Measurements from ENCODE around the gene F2RL3. TPM values are rescaled to one million over a fixed set of nuclear protein-coding genes. Genes with fewer than 3 reads are reported as not detected.

F2RL3 gene
- polyA plus RNA-seq, 1 experiment: not detected

- Histone ChIP-seq H3K36me3 (ENCODE audit: control insufficient read depth, insufficient read depth, low read length) (no peaks in the 10 kb centered on the region), H3K27me3 (ENCODE audit: control insufficient read depth, insufficient read depth, low read length) (0 out of 2 replicates have a peak, but pooled peaks cover 2% of the 10 kb centered on the region), H3K4me3 (ENCODE audit: low read depth, low read length) (peak overlapping the region; percentile 67)
- no peak for DNase-seq (ENCODE audit: low read depth)
- POLR2A ChIA-PET: no interaction called here
- CTCF ChIA-PET: interaction anchor here (1.6 kb wide), 1 partner anchor 155 kb away, joined by 3 read pairs; no protein-coding TSS in a partner anchor
- no peak for TF ChIP-seq CTCF (IDR thresholded peaks at IDR 0.05; ENCODE audit: insufficient read depth, low read depth, low read length)
Observed at GRCh38 chr19:16897856-16898161, 9.0 kb downstream of the F2RL3 start.

- Histone ChIP-seq H3K36me3 (ENCODE audit: control insufficient read depth, insufficient read depth, low read length) (no peaks in the 10 kb centered on the region), H3K4me3 (ENCODE audit: low read depth, low read length) (no peak overlapping the region), H3K27me3 (ENCODE audit: control insufficient read depth, insufficient read depth, low read length) (0 out of 2 replicates have a peak, but pooled peaks cover 2% of the 10 kb centered on the region)
- DNase-seq (ENCODE audit: low read depth): no peak
- ChIA-PET CTCF (interaction anchor here (1.6 to 1.8 kb wide), 2 partner anchors 126 to 154 kb away, joined by 3 to 11 read pairs; no protein-coding TSS in a partner anchor), POLR2A (no interaction called here)
- TF ChIP-seq CTCF (IDR thresholded peaks at IDR 0.05; ENCODE audit: insufficient read depth, low read depth, low read length): no peak
Observed at GRCh38 chr19:16898361-16899015, 9.7 kb downstream of the F2RL3 start.

- DNase-seq (ENCODE audit: low read depth): no peak
- Histone ChIP-seq H3K4me3 (ENCODE audit: low read depth, low read length) (no peak overlapping the region), H3K36me3 (ENCODE audit: control insufficient read depth, insufficient read depth, low read length) (no peaks in the 10 kb centered on the region), H3K27me3 (ENCODE audit: control insufficient read depth, insufficient read depth, low read length) (no peaks in the 10 kb centered on the region)
- ChIA-PET CTCF (interaction anchor here (1.5 to 1.8 kb wide), 2 partner anchors 12 to 127 kb away, joined by 3 to 11 read pairs; no protein-coding TSS in a partner anchor), POLR2A (no interaction called here)
- peak; percentile 51 for TF ChIP-seq CTCF (IDR thresholded peaks at IDR 0.05; ENCODE audit: insufficient read depth, low read depth, low read length)
Observed at GRCh38 chr19:16899566-16900075, 10.8 kb downstream of the F2RL3 start.

- POLR2A ChIA-PET: no interaction called here
- H3K4me3 ChIP-seq (ENCODE audit: low read depth, low read length): no peak overlapping the region
Observed at GRCh38 chr19:16901491-16902175, 12.8 kb downstream of the F2RL3 start.

More at GRCh38 chr19:16901491-16902175, 12.8 kb downstream of the F2RL3 start:
- CTCF ChIA-PET: no interaction called here
- DNase-seq (ENCODE audit: low read depth): no peak
- Histone ChIP-seq H3K27me3 (ENCODE audit: control insufficient read depth, insufficient read depth, low read length) (no peaks in the 10 kb centered on the region), H3K36me3 (ENCODE audit: control insufficient read depth, insufficient read depth, low read length) (no peaks in the 10 kb centered on the region)
- TF ChIP-seq CTCF (IDR thresholded peaks at IDR 0.05; ENCODE audit: insufficient read depth, low read depth, low read length): no peak
